Muscle of arm (tissue), 14 donors: Measurements from ENCODE around the gene LEAP2. TPM values are rescaled to one million over a fixed set of nuclear protein-coding genes. Genes with fewer than 3 reads are reported as not detected.

Source experiments
- DNase-seq: peaks from one replicate; pipeline ENCODE4 v3.0.0-alpha.2; 2013
- long read RNA-seq, 11 donors: transcript quantifications; one replicate each; lab custom pipeline, GENCODE V29; 2026
- polyA plus RNA-seq, 12 donors: library from polyadenylated mRNA; unstranded; fragments of 120-200 nt; gene quantifications; one replicate each; pipeline ENCODE4 v1.2.1, GENCODE V29; 2013; ENCODE audit not compliant: insufficient read length in 12 of 12

LEAP2 gene
- polyA plus RNA-seq = 1 to 10 TPM in 9 of 12 donors, under 1 TPM in 1, not detected in 2; 0.92 to 4.0 (median 2.3) TPM
- long read RNA-seq, donor 1, partial matches to known transcripts = 0 of 1 reads
- long read RNA-seq, donor 1, other reads (novel, unspliced or antisense) = 0 of 1 reads
- long read RNA-seq, donor 2, partial matches to known transcripts = 0 of 2 reads
- long read RNA-seq, donor 2, other reads (novel, unspliced or antisense) = 0 of 2 reads
- long read RNA-seq, donor 3, partial matches to known transcripts = 0 of 2 reads
- long read RNA-seq, donor 3, other reads (novel, unspliced or antisense) = 0 of 2 reads
- long read RNA-seq, donor 4 = 0 reads
- long read RNA-seq, donor 5, partial matches to known transcripts = 0 of 2 reads
- long read RNA-seq, donor 5, other reads (novel, unspliced or antisense) = 0 of 2 reads
- long read RNA-seq, donor 6 = 0 reads
- long read RNA-seq, donor 7, partial matches to known transcripts = 0 of 1 reads
- long read RNA-seq, donor 7, other reads (novel, unspliced or antisense) = 0 of 1 reads
- long read RNA-seq, donor 8, partial matches to known transcripts = 0 of 3 reads
- long read RNA-seq, donor 8, other reads (novel, unspliced or antisense) = 0 of 3 reads
- long read RNA-seq, donor 9 = 0 reads
- long read RNA-seq, donor 10, partial matches to known transcripts = 0 of 1 reads
- long read RNA-seq, donor 10, other reads (novel, unspliced or antisense) = 0 of 1 reads
- long read RNA-seq, donor 11 = 0 reads

- DNase-seq = no peak
These were observed at the start of gene LEAP2 for GRCh38 chr5:132873119-132873929. TSS of gene LEAP2 (plus strand) at chr5:132873668. CDS start at chr5:132873695, 27 bp downstream.

GRCh38 chr5:132824426-132824825 lies 49.0 kb upstream of the LEAP2 start:
- DNase-seq = no peak

GRCh38 chr5:132825033-132825833 lies 48.2 kb upstream of the LEAP2 start:
- DNase-seq = no peak

GRCh38 chr5:132825834-132826391 lies 47.6 kb upstream of the LEAP2 start:
- DNase-seq = no peak

GRCh38 chr5:132826424-132827082 lies 46.9 kb upstream of the LEAP2 start:
- no peak for DNase-seq

GRCh38 chr5:132827943-132828673 lies 45.4 kb upstream of the LEAP2 start:
- no peak for DNase-seq

- no peak for DNase-seq
These were observed 44.5 kb upstream of the LEAP2 start for GRCh38 chr5:132828846-132829494.

- peak; percentile 75 for DNase-seq
These were observed 43.6 kb upstream of the LEAP2 start for GRCh38 chr5:132829742-132830435.

- no peak for DNase-seq
These were observed 42.9 kb upstream of the LEAP2 start, which contains the start of gene SHROOM1 for GRCh38 chr5:132830436-132831094. TSS of gene SHROOM1 (minus strand) at chr5:132830647. CDS start at chr5:132826140, 4,507 bp downstream.

- no peak for DNase-seq
These were observed 42.2 kb upstream of the LEAP2 start for GRCh38 chr5:132831095-132831860.

GRCh38 chr5:132832612-132833011 lies 40.9 kb upstream of the LEAP2 start:
- DNase-seq = no peak

- DNase-seq = no peak
These were observed 39.4 kb upstream of the LEAP2 start for GRCh38 chr5:132834057-132834456.

- DNase-seq = no peak
These were observed 36.6 kb upstream of the LEAP2 start for GRCh38 chr5:132836852-132837251.

GRCh38 chr5:132837868-132838267 lies 35.6 kb upstream of the LEAP2 start:
- no peak for DNase-seq

GRCh38 chr5:132838516-132839282 lies 34.8 kb upstream of the LEAP2 start:
- DNase-seq = no peak
